ENCODE measurements around the gene PAM. TPM values are rescaled to one million over a fixed set of nuclear protein-coding genes. Genes with fewer than 3 reads are reported as not detected.

The PAM gene
- total RNA-seq, 2 donors from 2014 or later = 69.2 to 124 TPM

DNA sequence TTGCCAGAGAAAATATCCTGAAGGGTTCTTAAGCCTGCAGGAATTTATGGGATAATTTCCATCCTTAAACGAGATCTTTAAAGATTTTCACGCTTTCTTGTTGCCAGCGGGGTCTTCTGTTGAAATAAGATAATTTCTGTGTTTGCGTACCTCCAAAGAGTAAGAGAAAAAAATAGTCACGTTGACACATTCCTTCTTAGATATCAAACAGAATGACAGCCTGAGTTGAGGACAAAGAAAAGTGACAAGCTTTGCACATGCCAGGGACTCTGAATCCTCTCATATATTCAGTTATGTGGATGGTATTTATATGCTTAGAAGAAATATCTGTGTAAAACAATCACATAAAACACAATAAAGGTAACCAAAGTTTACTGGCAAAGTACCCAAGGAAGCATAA, 21.6 kb upstream of the PAM start:
- Histone ChIP-seq H3K4me3 (no peak overlapping the region), H3K27me3 (no peaks in the 10 kb centered on the region), H3K27ac (no peak overlapping the region), H3K4me1 (no peaks in the 10 kb centered on the region), H3K9me3 (no peaks in the 10 kb centered on the region), H3K9ac (ENCODE audit: low read depth in 2 of 2, low read length in 2 of 2) (no peak overlapping the region), H3K36me3 (no peaks in the 10 kb centered on the region)
- DNase-seq = no peak
- TF ChIP-seq, protein P1, sequence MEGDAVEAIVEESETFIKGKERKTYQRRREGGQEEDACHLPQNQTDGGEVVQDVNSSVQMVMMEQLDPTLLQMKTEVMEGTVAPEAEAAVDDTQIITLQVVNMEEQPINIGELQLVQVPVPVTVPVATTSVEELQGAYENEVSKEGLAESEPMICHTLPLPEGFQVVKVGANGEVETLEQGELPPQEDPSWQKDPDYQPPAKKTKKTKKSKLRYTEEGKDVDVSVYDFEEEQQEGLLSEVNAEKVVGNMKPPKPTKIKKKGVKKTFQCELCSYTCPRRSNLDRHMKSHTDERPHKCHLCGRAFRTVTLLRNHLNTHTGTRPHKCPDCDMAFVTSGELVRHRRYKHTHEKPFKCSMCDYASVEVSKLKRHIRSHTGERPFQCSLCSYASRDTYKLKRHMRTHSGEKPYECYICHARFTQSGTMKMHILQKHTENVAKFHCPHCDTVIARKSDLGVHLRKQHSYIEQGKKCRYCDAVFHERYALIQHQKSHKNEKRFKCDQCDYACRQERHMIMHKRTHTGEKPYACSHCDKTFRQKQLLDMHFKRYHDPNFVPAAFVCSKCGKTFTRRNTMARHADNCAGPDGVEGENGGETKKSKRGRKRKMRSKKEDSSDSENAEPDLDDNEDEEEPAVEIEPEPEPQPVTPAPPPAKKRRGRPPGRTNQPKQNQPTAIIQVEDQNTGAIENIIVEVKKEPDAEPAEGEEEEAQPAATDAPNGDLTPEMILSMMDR (IDR thresholded peaks at IDR 0.05) = no peak
- intact Hi-C loops (cut with DNase I) = no loop called here

DNA sequence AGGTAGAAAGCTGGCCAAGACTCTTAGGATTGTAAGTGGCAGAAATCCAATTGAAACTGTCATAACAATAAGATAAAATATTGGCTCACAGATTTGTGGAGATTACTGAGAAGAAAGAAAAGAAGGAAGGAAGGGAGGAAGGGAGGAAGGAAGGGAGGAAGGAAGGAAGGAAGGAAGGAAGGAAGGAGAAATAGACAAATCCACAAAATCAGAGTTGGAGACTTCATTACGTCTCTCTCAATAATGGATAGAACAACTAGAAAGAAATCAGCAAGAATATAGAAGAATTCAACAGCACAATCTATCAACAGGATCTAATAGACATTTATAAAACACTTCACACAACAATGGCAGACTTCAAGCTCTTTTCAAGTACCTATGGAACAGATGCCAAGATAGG, 17.9 kb upstream of the PAM start:
- Histone ChIP-seq H3K27ac (no peak overlapping the region), H3K4me3 (no peak overlapping the region), H3K9ac (ENCODE audit: low read depth in 2 of 2, low read length in 2 of 2) (no peak overlapping the region), H3K9me3 (no peaks in the 10 kb centered on the region), H3K36me3 (no peaks in the 10 kb centered on the region), H3K27me3 (no peaks in the 10 kb centered on the region), H3K4me1 (no peaks in the 10 kb centered on the region)
- TF ChIP-seq, protein P1 (IDR thresholded peaks at IDR 0.05) = no peak
- intact Hi-C loops (cut with DNase I) = no loop called here
- DNase-seq = no peak

DNA sequence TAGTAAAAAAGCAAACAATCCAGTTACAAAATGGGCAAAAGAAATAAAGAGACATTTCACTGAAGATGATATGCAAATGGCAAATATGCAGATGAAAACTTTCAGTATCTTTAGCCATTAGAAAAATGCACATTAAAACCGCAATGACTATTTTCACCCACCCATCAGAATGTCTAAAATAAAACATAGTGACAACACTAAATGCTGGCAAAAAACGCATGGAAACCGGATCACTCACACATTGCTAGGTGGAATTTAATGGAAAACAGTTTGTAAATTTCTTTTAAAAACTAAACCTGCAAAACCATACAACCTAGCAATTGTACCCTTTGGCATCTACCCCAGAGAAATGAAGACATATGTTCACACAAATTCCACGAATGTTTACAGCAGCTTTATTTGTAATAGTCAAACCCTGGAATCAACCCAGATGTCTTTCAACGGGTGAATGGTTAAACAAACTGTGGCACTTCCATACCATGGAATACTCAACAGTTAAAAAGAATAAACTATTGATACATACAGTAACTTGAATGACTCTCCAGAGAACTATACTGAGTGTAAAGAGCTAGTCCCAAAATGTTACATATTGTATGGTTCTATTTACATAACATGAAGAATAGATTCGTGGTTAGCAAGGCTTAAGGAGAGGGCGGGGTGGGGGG, 17.2 kb upstream of the PAM start:
- Histone ChIP-seq H3K4me1 (no peaks in the 10 kb centered on the region), H3K27ac (no peak overlapping the region), H3K9me3 (no peaks in the 10 kb centered on the region), H3K9ac (ENCODE audit: low read depth in 2 of 2, low read length in 2 of 2) (no peak overlapping the region), H3K36me3 (no peaks in the 10 kb centered on the region), H3K4me3 (no peak overlapping the region), H3K27me3 (no peaks in the 10 kb centered on the region)
- no peak for DNase-seq
- intact Hi-C loops (cut with DNase I) = no loop called here
- TF ChIP-seq, protein P1 (IDR thresholded peaks at IDR 0.05) = no peak

DNA sequence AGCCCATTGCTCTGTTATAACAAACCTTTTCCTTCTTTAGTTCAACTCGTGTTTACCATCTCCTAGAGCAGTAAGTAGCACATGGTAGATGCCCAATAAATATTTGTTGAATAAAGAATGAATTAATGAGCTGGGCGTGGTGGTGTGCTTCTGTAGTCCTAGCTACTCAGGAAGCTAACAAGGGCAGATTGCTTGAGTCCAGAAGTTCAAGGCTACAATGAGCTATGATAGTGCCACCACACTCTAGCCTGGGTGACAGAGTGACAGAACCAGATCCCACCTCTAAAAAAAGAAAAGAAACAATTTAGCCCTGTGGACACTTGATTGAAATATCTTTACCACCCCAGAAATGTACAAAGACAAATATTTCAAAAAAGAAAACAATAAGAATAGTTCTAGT, 14.6 kb upstream of the PAM start:
- no peak overlapping the region for H3K4me3 ChIP-seq
- H3K27ac ChIP-seq = no peak overlapping the region
- no peaks in the 10 kb centered on the region for H3K4me1 ChIP-seq
- H3K9ac ChIP-seq (ENCODE audit: low read depth in 2 of 2, low read length in 2 of 2) = no peak overlapping the region
- TF ChIP-seq, protein P1 (IDR thresholded peaks at IDR 0.05) = no peak
- H3K27me3 ChIP-seq = no peaks in the 10 kb centered on the region
- DNase-seq = no peak
- no peaks in the 10 kb centered on the region for H3K9me3 ChIP-seq
- no peaks in the 10 kb centered on the region for H3K36me3 ChIP-seq
- intact Hi-C loops (cut with DNase I) = no loop called here

GRCh38 chr5:102742215-102742614, 12.9 kb upstream of the PAM start:
- Histone ChIP-seq H3K36me3 (no peaks in the 10 kb centered on the region), H3K4me1 (no peaks in the 10 kb centered on the region), H3K27me3 (no peaks in the 10 kb centered on the region), H3K9ac (ENCODE audit: low read depth in 2 of 2, low read length in 2 of 2) (no peak overlapping the region), H3K27ac (no peak overlapping the region), H3K4me3 (no peak overlapping the region), H3K9me3 (no peaks in the 10 kb centered on the region)
- intact Hi-C loops (cut with DNase I) = no loop called here
- TF ChIP-seq, protein P1 (IDR thresholded peaks at IDR 0.05) = no peak
- DNase-seq = no peak

Measured in colonic mucosa (tissue), 4 donors.